ENCODE data around the gene CEBPA. TPM values are rescaled to one million over a fixed set of nuclear protein-coding genes. Genes with fewer than 3 reads are reported as not detected.

Gene CEBPA
- total RNA-seq, 1 experiment from 2014 or later, result 3.2 TPM

- Mint-ChIP-seq H3K9me3 (peaks cover 4 to 5% of the 10 kb centered on the region in 2 experiments; a peak in 2 of 5 replicates), H3K27ac (no peak overlapping the region), H3K27me3 (ENCODE audit: low read depth) (peaks cover 3% of the 10 kb centered on the region), H3K36me3 (ENCODE audit: insufficient read depth in 1 of 3, low read depth in 3 of 3) (peaks cover 0 to 1% (median 0%) of the 10 kb centered on the region in 3 experiments; a peak in 3 of 7 replicates), H3K4me3 (no peak overlapping the region), H3K4me1 (peaks cover 0 to 3% of the 10 kb centered on the region in 2 experiments; a peak in 2 of 4 replicates)
- no peaks in the 10 kb centered on the region for H3K79me2 ChIP-seq (ENCODE audit: insufficient read depth, low read length)
- no peak overlapping the region for H2AFZ ChIP-seq (ENCODE audit: low read length)
- WGBS (ENCODE audit: extremely low coverage, insufficient read length, low lambda C conversion rate), result no CpG with 5 or more reads among the region's 7 CpGs
- H3K4me2 ChIP-seq (ENCODE audit: insufficient read depth, insufficient read length, low read length), result no peak overlapping the region
- H2BK15ac ChIP-seq (ENCODE audit: low read depth, low read length), result no peak overlapping the region
- no peaks in the 10 kb centered on the region for H3K4me1 ChIP-seq (ENCODE audit: insufficient read depth, low read length)
- H2BK12ac ChIP-seq (ENCODE audit: insufficient read length, low read depth, low read length), result no peak overlapping the region
- no peak overlapping the region for H3K27ac ChIP-seq (ENCODE audit: insufficient read length, low read depth, low read length)
- H3K14ac ChIP-seq (ENCODE audit: insufficient read depth, low read length), result no peak overlapping the region
- H4K91ac ChIP-seq (ENCODE audit: insufficient read length, low read depth, low read length), result no peak overlapping the region
- no peaks in the 10 kb centered on the region for H3K27me3 ChIP-seq (ENCODE audit: insufficient read depth, low read length)
- H3K9ac ChIP-seq (ENCODE audit: extremely low read depth, insufficient read length, low read length), result no peak overlapping the region
- H4K8ac ChIP-seq (replicated peaks; ENCODE audit: insufficient read length, low read depth, low read length), result no peak overlapping the region
- H3K18ac ChIP-seq (ENCODE audit: insufficient read length, low read depth, low read length), result no peak overlapping the region
- no peak overlapping the region for H3T11ph ChIP-seq (ENCODE audit: low read length)
- no peaks in the 10 kb centered on the region for H3K79me1 ChIP-seq (ENCODE audit: insufficient read depth, low read depth, low read length, poor library complexity, severe bottlenecking)
- H2AK5ac ChIP-seq (ENCODE audit: insufficient read length, low read length), result no peak overlapping the region
- no peak overlapping the region for H2BK120ac ChIP-seq (ENCODE audit: low read depth, low read length, poor library complexity, severe bottlenecking)
- DNase-seq, result no peak
- no peak overlapping the region for H3K23ac ChIP-seq (ENCODE audit: insufficient read length, low read depth, low read length)
- no peaks in the 10 kb centered on the region for H3K23me2 ChIP-seq (ENCODE audit: insufficient read length, low read depth, low read length, poor library complexity, severe bottlenecking)
- H2BK20ac ChIP-seq (ENCODE audit: low read depth, low read length, poor library complexity, severe bottlenecking), result no peak overlapping the region
- no peak overlapping the region for H2BK5ac ChIP-seq (ENCODE audit: insufficient read length, low read length)
- H3K4ac ChIP-seq (ENCODE audit: low read depth, low read length), result no peak overlapping the region
- no peaks in the 10 kb centered on the region for H3K9me3 ChIP-seq (ENCODE audit: control insufficient read depth, low read depth, low read length)
- no peaks in the 10 kb centered on the region for H4K20me1 ChIP-seq (ENCODE audit: control insufficient read depth, insufficient read depth, insufficient read length)
- no peak overlapping the region for H4K5ac ChIP-seq (ENCODE audit: insufficient read length, low read depth, low read length)
- no peak overlapping the region for H3K56ac ChIP-seq (ENCODE audit: insufficient read length, low read depth, low read length)
- no peak for TF ChIP-seq CTCF (conservative IDR thresholded peaks at IDR 0.05)
Measured at GRCh38 chr19:33256261-33256660, 46.1 kb downstream of the CEBPA start.

All from H9 (cell line).